ENCODE data around the gene PIP5K1C. TPM values are rescaled to one million over a fixed set of nuclear protein-coding genes. Genes with fewer than 3 reads are reported as not detected.

Gene PIP5K1C
- total RNA-seq, 1 experiment from 2014 or later = 34.0 TPM

DNA sequence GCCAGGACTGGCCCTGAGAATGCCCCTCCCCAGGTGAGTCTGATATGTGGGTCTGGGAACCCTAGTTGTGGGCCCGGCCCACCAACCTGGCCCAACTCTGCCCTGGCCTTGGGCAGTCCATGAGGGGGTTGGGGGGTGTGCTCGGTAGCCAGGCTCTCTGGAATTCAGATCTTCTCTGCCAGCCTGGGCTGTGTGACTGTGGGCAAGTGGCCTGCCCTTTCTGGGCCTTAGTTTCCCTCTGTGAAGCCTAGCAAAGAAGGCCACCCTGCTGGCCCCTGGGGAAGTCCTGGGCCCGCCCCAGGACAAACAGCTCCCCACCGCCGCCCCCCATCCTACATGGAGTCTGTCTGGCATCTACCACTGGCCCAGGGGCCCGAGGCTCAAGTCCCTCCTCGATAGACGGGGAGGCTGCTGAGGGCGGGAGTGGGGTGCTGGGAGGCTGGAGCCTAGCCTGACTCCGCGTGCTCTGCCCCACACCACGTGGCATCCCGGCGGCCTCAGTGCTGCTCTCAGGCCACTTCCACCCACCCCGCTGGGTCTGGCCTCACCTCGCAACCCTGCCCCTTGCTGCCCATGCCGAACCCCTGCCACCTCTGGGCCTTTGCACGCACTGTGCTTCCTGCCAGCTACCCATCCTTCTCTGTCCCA lies 85.3 kb downstream of the PIP5K1C start:
- H3K4me1 Mint-ChIP-seq = 0 out of 2 replicates have a peak, but pooled peaks cover 3% of the 10 kb centered on the region
- ChIA-PET CTCF (interaction anchor here (1.8 kb wide), 1 partner anchor 23 kb away, joined by 5 read pairs; no protein-coding TSS in a partner anchor), POLR2A (no interaction called here)
- DNase-seq (ENCODE audit: low spot score) = no peak
- no peak for TF ChIP-seq FOXJ3 (CRISPR knock-in tag; IDR thresholded peaks at IDR 0.05; ENCODE audit: borderline replicate concordance)
- TF ChIP-seq, protein P1, sequence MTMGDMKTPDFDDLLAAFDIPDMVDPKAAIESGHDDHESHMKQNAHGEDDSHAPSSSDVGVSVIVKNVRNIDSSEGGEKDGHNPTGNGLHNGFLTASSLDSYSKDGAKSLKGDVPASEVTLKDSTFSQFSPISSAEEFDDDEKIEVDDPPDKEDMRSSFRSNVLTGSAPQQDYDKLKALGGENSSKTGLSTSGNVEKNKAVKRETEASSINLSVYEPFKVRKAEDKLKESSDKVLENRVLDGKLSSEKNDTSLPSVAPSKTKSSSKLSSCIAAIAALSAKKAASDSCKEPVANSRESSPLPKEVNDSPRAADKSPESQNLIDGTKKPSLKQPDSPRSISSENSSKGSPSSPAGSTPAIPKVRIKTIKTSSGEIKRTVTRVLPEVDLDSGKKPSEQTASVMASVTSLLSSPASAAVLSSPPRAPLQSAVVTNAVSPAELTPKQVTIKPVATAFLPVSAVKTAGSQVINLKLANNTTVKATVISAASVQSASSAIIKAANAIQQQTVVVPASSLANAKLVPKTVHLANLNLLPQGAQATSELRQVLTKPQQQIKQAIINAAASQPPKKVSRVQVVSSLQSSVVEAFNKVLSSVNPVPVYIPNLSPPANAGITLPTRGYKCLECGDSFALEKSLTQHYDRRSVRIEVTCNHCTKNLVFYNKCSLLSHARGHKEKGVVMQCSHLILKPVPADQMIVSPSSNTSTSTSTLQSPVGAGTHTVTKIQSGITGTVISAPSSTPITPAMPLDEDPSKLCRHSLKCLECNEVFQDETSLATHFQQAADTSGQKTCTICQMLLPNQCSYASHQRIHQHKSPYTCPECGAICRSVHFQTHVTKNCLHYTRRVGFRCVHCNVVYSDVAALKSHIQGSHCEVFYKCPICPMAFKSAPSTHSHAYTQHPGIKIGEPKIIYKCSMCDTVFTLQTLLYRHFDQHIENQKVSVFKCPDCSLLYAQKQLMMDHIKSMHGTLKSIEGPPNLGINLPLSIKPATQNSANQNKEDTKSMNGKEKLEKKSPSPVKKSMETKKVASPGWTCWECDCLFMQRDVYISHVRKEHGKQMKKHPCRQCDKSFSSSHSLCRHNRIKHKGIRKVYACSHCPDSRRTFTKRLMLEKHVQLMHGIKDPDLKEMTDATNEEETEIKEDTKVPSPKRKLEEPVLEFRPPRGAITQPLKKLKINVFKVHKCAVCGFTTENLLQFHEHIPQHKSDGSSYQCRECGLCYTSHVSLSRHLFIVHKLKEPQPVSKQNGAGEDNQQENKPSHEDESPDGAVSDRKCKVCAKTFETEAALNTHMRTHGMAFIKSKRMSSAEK (CRISPR knock-in tag; IDR thresholded peaks at IDR 0.05; ENCODE audit: borderline replicate concordance) = no peak
- no peak for TF ChIP-seq ZNF219 (CRISPR knock-in tag; IDR thresholded peaks at IDR 0.05; ENCODE audit: borderline replicate concordance)
- no peak overlapping the region for H3K4me3 Mint-ChIP-seq
- no peaks in the 10 kb centered on the region for H3K27me3 Mint-ChIP-seq (ENCODE audit: low read depth)
- ATAC-seq = no peak
- H3K9me3 Mint-ChIP-seq = no peaks in the 10 kb centered on the region
- no peak overlapping the region; the same call in 1 of the 2 replicates for H3K27ac Mint-ChIP-seq
- H3K36me3 Mint-ChIP-seq = no peaks in the 10 kb centered on the region; the same call in 1 of the 2 replicates

DNA sequence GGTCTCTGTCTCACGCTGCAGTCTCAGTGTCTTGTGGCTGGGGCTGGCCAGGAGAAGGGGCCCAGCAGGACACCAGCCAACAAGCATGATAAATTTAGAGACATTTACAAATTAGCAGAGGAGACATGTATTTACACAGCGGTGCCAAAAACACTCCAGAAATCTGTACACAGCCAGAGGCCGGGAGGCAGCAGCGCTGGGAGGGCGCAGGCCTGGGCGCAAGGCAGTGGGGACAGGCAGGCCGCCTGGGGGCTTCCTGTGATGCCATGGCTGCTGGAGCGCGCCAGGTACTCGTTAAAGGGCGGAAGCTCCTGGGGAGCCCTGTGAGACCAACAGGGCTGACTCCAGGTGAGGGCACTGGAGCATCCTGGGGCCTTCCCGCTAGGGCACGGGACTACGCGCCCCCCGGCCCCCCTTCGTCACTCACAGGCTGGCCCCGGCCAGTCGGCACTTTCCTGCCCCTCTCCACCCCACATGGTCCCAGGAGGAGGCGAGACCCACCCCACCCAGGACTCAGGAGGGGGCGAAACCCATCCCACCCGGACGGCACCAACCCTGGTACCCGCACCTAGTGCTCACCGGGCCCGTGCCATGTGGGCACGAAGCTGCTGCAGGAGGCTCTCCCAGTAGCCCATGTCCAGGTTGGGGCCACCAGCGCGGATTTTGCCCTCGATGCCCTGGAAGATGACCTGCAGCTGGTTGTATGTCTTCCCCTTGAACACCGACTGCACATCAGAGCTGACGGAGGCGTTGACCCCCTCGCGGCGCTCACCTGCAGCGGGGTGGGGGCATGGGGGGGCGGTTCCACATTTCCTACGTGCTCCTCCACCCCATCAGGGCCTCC lies 86.2 kb downstream of the PIP5K1C start:
- peak overlapping the region; percentile 79; the same call in 1 of the 2 replicates for H3K27ac Mint-ChIP-seq
- ATAC-seq (no peak), DNase-seq (ENCODE audit: low spot score) (no peak)
- CTCF ChIA-PET = no interaction called here
- 0 out of 2 replicates have a peak, but pooled peaks cover 3% of the 10 kb centered on the region for H3K4me1 Mint-ChIP-seq
- POLR2A ChIA-PET = no interaction called here
- TF ChIP-seq, protein P2, sequence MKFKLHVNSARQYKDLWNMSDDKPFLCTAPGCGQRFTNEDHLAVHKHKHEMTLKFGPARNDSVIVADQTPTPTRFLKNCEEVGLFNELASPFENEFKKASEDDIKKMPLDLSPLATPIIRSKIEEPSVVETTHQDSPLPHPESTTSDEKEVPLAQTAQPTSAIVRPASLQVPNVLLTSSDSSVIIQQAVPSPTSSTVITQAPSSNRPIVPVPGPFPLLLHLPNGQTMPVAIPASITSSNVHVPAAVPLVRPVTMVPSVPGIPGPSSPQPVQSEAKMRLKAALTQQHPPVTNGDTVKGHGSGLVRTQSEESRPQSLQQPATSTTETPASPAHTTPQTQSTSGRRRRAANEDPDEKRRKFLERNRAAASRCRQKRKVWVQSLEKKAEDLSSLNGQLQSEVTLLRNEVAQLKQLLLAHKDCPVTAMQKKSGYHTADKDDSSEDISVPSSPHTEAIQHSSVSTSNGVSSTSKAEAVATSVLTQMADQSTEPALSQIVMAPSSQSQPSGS (CRISPR knock-in tag; IDR thresholded peaks at IDR 0.05; ENCODE audit: borderline replicate concordance, low read depth) = no peak
- TF ChIP-seq NFE2L1 (CRISPR knock-in tag; IDR thresholded peaks at IDR 0.05) = no peak
- TF ChIP-seq SMAD3 (CRISPR knock-in tag; IDR thresholded peaks at IDR 0.05; ENCODE audit: borderline replicate concordance) = no peak
- TF ChIP-seq GABPB1 (CRISPR knock-in tag; IDR thresholded peaks at IDR 0.05) = no peak
- no peak for TF ChIP-seq ZNF121 (CRISPR knock-in tag; IDR thresholded peaks at IDR 0.05)
- TF ChIP-seq ATF1 (CRISPR knock-in tag; IDR thresholded peaks at IDR 0.05) = no peak
- no peak for TF ChIP-seq FOXK1 (CRISPR knock-in tag; IDR thresholded peaks at IDR 0.05)
- TF ChIP-seq, protein P3, sequence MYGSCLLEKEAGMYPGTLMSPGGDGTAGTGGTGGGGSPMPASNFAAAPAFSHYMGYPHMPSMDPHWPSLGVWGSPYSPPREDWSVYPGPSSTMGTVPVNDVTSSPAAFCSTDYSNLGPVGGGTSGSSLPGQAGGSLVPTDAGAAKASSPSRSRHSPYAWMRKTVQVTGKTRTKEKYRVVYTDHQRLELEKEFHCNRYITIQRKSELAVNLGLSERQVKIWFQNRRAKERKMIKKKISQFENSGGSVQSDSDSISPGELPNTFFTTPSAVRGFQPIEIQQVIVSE (CRISPR knock-in tag; IDR thresholded peaks at IDR 0.05; ENCODE audit: borderline replicate concordance) = no peak
- H3K4me3 Mint-ChIP-seq = no peak overlapping the region
- H3K9me3 Mint-ChIP-seq = no peaks in the 10 kb centered on the region
- H3K36me3 Mint-ChIP-seq = no peaks in the 10 kb centered on the region; the same call in 1 of the 2 replicates
- H3K27me3 Mint-ChIP-seq (ENCODE audit: low read depth) = no peaks in the 10 kb centered on the region

DNA sequence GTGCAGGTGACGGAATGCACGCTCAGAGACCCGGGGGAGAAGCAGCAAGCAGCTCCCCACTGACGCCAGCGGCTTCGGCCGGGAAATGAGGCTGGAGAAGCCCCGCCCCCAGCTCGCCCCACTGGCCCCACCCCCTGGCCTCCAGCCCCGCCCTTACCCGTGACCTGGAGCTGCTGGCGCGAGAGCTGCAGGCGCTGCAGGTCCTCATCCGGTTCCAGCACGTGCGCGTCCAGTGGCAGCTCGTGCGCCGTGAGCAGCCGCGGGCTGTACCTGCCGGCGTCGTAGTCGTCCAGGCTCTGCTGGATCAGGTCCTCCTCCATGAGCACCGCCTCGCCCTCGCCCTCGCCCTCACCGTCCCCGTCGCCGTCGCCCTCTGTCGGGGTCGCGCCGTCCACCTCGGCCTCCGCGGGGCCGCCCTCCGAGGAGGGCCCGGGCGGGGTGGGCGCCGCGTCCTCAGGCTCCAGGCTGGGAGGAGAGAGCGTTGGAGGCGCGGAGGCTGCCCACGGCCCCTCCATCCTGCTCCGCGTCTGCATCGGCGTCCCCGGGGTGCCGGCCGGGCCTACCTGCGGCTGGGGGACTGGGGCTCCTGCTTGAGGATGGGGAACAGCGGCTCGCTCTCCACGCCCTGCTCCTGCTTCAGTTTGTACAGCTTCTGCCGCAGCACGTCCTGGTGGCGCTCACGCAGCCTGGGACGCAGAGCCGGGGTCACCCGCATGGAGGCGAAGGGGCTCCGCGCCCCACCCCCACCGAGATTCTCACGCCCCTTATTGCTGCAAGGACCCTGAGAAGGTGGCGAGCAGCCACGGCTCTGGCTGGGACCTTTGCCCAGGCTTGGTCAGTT lies 87.1 kb downstream of the PIP5K1C start:
- ChIA-PET CTCF (interaction anchor here (0.7 to 1.5 kb wide), 8 partner anchors 9 to 68 kb away, joined by 3 to 7 read pairs (median 4); no protein-coding TSS in a partner anchor), POLR2A (no interaction called here)
- H3K9me3 Mint-ChIP-seq = no peaks in the 10 kb centered on the region
- H3K27ac Mint-ChIP-seq = peak overlapping the region; percentile 79
- DNase-seq (ENCODE audit: low spot score) = peak; percentile 79
- H3K4me3 Mint-ChIP-seq = no peak overlapping the region
- peaks cover 6% of the 10 kb centered on the region for H3K4me1 Mint-ChIP-seq
- ATAC-seq = peak; percentile 79
- H3K27me3 Mint-ChIP-seq (ENCODE audit: low read depth) = no peaks in the 10 kb centered on the region
- H3K36me3 Mint-ChIP-seq = no peaks in the 10 kb centered on the region; the same call in 1 of the 2 replicates
- TF ChIP-seq, protein P4, sequence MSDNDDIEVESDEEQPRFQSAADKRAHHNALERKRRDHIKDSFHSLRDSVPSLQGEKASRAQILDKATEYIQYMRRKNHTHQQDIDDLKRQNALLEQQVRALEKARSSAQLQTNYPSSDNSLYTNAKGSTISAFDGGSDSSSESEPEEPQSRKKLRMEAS (CRISPR knock-in tag; IDR thresholded peaks at IDR 0.05) = peak; percentile 55; the same call in 1 of the 2 replicates
- TF ChIP-seq FOXK1 (CRISPR knock-in tag; IDR thresholded peaks at IDR 0.05) = no peak
